SH-SY5Y (cell line): Measurements from ENCODE around the gene USP35.

Experiments
- GATA2 ChIP-seq: IDR thresholded peaks from 2 replicates; pipeline ENCODE4 v1.6.1; 2011; ENCODE audit warnings: mild to moderate bottlenecking, low read depth, low read length
- GATA3 ChIP-seq: IDR thresholded peaks from 2 replicates; pipeline ENCODE4 v1.6.1; 2011; ENCODE audit warnings: low read depth, mild to moderate bottlenecking, low read length, moderate library complexity

GRCh38 chr11:78179459-78180071 lies 9.2 kb upstream of the USP35 start:
- no peak for TF ChIP-seq GATA3
- TF ChIP-seq GATA2, result no peak
